GM18520 (cell line): ENCODE measurements around the gene PIWIL1.

Experiments used
- ATAC-seq: cut with Tn5 transposase; IDR thresholded peaks from one replicate; pipeline ENCODE4 v1.9.1; 2021; ENCODE audit not compliant: unreplicated experiment

The PIWIL1 gene

GRCh38 chr12:130336723-130337487 lies 782 bp upstream of the PIWIL1 start:
- no peak for ATAC-seq

- ATAC-seq, result no peak
Observed at GRCh38 chr12:130338794-130339601, 1.3 kb downstream of the PIWIL1 start.

- no peak for ATAC-seq
Observed at GRCh38 chr12:130339951-130340350, 2.3 kb downstream of the PIWIL1 start.

GRCh38 chr12:130342442-130342841 lies 4.8 kb downstream of the PIWIL1 start:
- ATAC-seq, result no peak

- no peak for ATAC-seq
Observed at GRCh38 chr12:130342842-130343241, 5.2 kb downstream of the PIWIL1 start.

- ATAC-seq, result no peak
Observed at GRCh38 chr12:130344529-130344928, 6.8 kb downstream of the PIWIL1 start.

- no peak for ATAC-seq
Observed at GRCh38 chr12:130345292-130345691, 7.6 kb downstream of the PIWIL1 start.

GRCh38 chr12:130347588-130347987 lies 9.9 kb downstream of the PIWIL1 start:
- ATAC-seq, result no peak

GRCh38 chr12:130350715-130351114 lies 13.0 kb downstream of the PIWIL1 start:
- ATAC-seq, result no peak

GRCh38 chr12:130351326-130351725 lies 13.6 kb downstream of the PIWIL1 start:
- no peak for ATAC-seq

GRCh38 chr12:130353081-130353480 lies 15.4 kb downstream of the PIWIL1 start:
- no peak for ATAC-seq

- no peak for ATAC-seq
Observed at GRCh38 chr12:130354407-130354806, 16.7 kb downstream of the PIWIL1 start.

GRCh38 chr12:130356222-130356621 lies 18.5 kb downstream of the PIWIL1 start:
- ATAC-seq, result no peak

GRCh38 chr12:130357241-130357640 lies 19.6 kb downstream of the PIWIL1 start:
- no peak for ATAC-seq

GRCh38 chr12:130357729-130358330 lies 20.1 kb downstream of the PIWIL1 start:
- no peak for ATAC-seq

GRCh38 chr12:130362060-130362459 lies 24.4 kb downstream of the PIWIL1 start:
- no peak for ATAC-seq

GRCh38 chr12:130364578-130364977 lies 26.9 kb downstream of the PIWIL1 start:
- ATAC-seq, result no peak

GRCh38 chr12:130366159-130366558 lies 28.5 kb downstream of the PIWIL1 start:
- no peak for ATAC-seq

- ATAC-seq, result no peak
Observed at GRCh38 chr12:130367003-130367402, 29.3 kb downstream of the PIWIL1 start.

- no peak for ATAC-seq
Observed at GRCh38 chr12:130367523-130367922, 29.8 kb downstream of the PIWIL1 start.

- no peak for ATAC-seq
Observed at GRCh38 chr12:130369816-130370215, 32.1 kb downstream of the PIWIL1 start.

GRCh38 chr12:130371296-130371695 lies 33.6 kb downstream of the PIWIL1 start:
- no peak for ATAC-seq
